DND-41 (cell line): Measurements from ENCODE around the gene TGM2.

ENCODE experiments used
- ATAC-seq: fragments of 200-7000 bp; cut with Tn5 transposase; 3 replicates; pipeline ENCODE4 v1.9.1; 2021; ENCODE audit warnings: low read depth; ENCODE audit not compliant: insufficient read depth
- DNase-seq: peaks from one replicate; pipeline ENCODE4 v3.0.0-alpha.2; 2020
- H2AFZ ChIP-seq: 2 replicates; pipeline ENCODE4 v1.6.0; 2012; ENCODE audit warnings: low read depth, low read length
- H3K27ac ChIP-seq: 2 replicates; pipeline ENCODE4 v1.5.1; 2012; ENCODE audit warnings: low read length, inconsistent platforms
- H3K27me3 ChIP-seq: fragments of 200-600 bp; sonication (generic); 2 replicates; pipeline ENCODE4 v1.6.0; 2012; ENCODE audit warnings: low read length, mild to moderate bottlenecking, inconsistent platforms; ENCODE audit not compliant: insufficient read depth, poor library complexity
- H3K36me3 ChIP-seq: 2 replicates; pipeline ENCODE4 v1.5.1; 2012; ENCODE audit warnings: low read length, inconsistent platforms; ENCODE audit not compliant: insufficient read depth
- H3K4me1 ChIP-seq: 2 replicates; pipeline ENCODE4 v1.5.1; 2012; ENCODE audit warnings: mild to moderate bottlenecking, low read length; ENCODE audit not compliant: insufficient read depth
- H3K4me2 ChIP-seq: 2 replicates; pipeline ENCODE4 v1.6.0; 2012; ENCODE audit warnings: mild to moderate bottlenecking, moderate library complexity, low read length, inconsistent platforms; ENCODE audit not compliant: insufficient read depth
- H3K4me3 ChIP-seq, 2 experiments: fragments of 200-600 bp in 1 of 2; shearing (Covaris generic) in 1 of 2; 2 replicates each; pipeline ENCODE4 v1.5.1; 2012 to 2016; ENCODE audit warnings: inconsistent platforms in 2 of 2, low read length in 2 of 2, mild to moderate bottlenecking in 2 of 2, low read depth in 1 of 2, moderate library complexity in 1 of 2
- H3K79me2 ChIP-seq: 2 replicates; pipeline ENCODE4 v1.6.0; 2012; ENCODE audit warnings: low read length, inconsistent platforms; ENCODE audit not compliant: insufficient read depth
- H3K9ac ChIP-seq: 2 replicates; pipeline ENCODE4 v1.6.0; 2012; ENCODE audit warnings: low read depth, mild to moderate bottlenecking, inconsistent platforms, low read length, moderate library complexity
- H3K9me3 ChIP-seq: 2 replicates; pipeline ENCODE4 v1.5.1; 2012; ENCODE audit warnings: low read length, moderate library complexity, mild to moderate bottlenecking, inconsistent platforms; ENCODE audit not compliant: insufficient read depth, severe bottlenecking
- H4K20me1 ChIP-seq: 2 replicates; pipeline ENCODE4 v1.6.0; 2012; ENCODE audit warnings: low read length; ENCODE audit not compliant: insufficient read depth
- EZH2 ChIP-seq: IDR thresholded peaks from 3 replicates; pipeline ENCODE4 v1.6.1; 2012; ENCODE audit warnings: borderline replicate concordance, low read depth, mild to moderate bottlenecking, moderate library complexity, low read length, inconsistent platforms; ENCODE audit not compliant: severe bottlenecking
- TF ChIP-seq, protein P1 (sequence below): IDR thresholded peaks from 2 replicates; pipeline ENCODE4 v1.5.1; 2012; ENCODE audit warnings: borderline replicate concordance, low read length, moderate library complexity, mild to moderate bottlenecking; ENCODE audit not compliant: poor library complexity, severe bottlenecking; ENCODE audit errors: extremely low read depth

TGM2 gene

DNA sequence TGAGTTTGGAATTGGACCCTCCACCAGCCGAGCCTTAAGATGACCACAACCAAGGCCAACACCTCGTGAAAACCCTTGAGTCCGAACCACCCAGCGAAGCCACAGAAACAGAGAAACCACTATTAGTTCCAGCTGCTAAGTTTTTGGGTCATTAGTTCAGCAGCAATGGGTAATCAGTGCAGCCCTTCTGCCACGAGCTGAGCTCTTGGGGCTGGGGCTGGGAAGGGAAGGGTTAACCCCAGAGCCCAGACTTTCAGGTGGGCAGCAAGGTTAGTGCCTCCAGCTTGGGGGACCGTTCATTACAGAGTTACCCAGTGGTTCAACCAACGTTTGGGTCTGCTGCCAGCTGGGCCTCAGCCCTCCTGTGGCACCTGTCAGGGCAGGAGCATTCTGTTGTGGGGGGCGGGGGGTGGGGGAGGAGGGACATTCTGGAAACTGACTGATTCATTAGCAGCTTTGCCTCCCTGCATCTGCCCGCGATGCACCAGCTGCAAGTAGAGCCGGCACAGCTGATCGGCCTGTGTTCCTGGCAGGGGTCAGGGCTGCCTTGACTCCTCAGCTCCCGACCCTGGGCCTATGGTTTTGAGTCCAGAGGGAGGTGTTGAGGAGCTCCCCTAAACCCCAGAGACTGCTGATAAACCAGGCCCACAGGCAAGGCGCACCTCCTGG is 52.7 kb downstream of the TGM2 start:
- Histone ChIP-seq H3K4me2 (no peak overlapping the region), H3K4me1 (no peaks in the 10 kb centered on the region)
- no peak for ATAC-seq

DNA sequence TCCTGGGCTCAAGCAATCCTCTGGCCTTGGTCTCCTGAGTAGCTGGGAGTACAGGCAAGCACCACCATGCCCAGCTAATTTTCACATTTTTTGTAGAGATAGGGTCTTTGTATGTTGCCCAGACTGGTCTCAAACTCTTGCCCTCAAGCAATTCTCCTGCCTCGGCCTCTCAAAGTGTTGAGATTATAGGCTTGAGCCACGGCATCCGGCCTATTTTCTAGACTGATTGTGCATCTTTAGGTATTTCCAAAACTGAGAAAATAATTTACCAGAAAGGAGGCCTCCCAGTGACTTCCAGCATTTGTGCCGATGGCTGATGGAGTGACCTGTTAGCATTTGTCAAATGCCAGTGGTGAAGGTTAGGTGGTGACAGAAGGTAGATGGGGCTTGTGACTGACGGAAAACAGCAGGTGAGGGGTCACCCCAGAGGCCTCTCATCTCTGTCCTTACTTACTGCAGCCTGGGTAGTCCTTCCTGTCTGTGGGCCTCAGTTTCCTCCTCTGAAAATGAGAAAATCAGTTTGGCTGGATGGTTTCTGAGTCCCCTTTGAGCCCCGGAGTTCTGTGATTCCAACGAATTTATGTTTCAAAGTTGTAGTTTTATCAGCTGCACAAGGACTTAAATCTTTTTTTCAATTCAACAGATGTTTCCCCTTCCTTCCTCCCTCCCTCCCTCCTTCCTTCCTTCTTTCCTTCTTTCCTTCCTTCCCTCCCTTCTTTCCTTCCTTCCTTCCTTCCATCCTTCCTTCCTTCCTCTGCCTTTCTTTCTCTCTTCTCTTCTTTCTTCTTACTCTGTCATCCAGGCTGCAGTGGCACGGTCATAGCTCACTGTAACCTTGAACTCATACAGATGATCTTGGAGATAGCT is 53.5 kb downstream of the TGM2 start:
- Histone ChIP-seq H3K9ac (no peak overlapping the region), H3K4me3 (no peak overlapping the region), H2AFZ (no peak overlapping the region), H3K4me2 (no peak overlapping the region), H3K4me1 (no peaks in the 10 kb centered on the region), H3K79me2 (no peaks in the 10 kb centered on the region), H3K27me3 (peaks cover 2% of the 10 kb centered on the region), H3K36me3 (no peaks in the 10 kb centered on the region), H3K27ac (no peak overlapping the region), H3K9me3 (no peaks in the 10 kb centered on the region), H4K20me1 (no peaks in the 10 kb centered on the region)
- ATAC-seq, result no peak
- no peak for DNase-seq
- TF ChIP-seq, protein P1, sequence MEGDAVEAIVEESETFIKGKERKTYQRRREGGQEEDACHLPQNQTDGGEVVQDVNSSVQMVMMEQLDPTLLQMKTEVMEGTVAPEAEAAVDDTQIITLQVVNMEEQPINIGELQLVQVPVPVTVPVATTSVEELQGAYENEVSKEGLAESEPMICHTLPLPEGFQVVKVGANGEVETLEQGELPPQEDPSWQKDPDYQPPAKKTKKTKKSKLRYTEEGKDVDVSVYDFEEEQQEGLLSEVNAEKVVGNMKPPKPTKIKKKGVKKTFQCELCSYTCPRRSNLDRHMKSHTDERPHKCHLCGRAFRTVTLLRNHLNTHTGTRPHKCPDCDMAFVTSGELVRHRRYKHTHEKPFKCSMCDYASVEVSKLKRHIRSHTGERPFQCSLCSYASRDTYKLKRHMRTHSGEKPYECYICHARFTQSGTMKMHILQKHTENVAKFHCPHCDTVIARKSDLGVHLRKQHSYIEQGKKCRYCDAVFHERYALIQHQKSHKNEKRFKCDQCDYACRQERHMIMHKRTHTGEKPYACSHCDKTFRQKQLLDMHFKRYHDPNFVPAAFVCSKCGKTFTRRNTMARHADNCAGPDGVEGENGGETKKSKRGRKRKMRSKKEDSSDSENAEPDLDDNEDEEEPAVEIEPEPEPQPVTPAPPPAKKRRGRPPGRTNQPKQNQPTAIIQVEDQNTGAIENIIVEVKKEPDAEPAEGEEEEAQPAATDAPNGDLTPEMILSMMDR, result no peak
- TF ChIP-seq EZH2, result no peak

More for the DNA sequence above, 52.7 kb downstream of the TGM2 start:
- Histone ChIP-seq H2AFZ (no peak overlapping the region), H3K27me3 (peaks cover 5% of the 10 kb centered on the region), H4K20me1 (no peaks in the 10 kb centered on the region), H3K79me2 (no peaks in the 10 kb centered on the region), H3K9ac (no peak overlapping the region), H3K27ac (no peak overlapping the region), H3K36me3 (no peaks in the 10 kb centered on the region), H3K4me3 (no peak overlapping the region), H3K9me3 (no peaks in the 10 kb centered on the region)
- DNase-seq, result no peak
- TF ChIP-seq, protein P1, result no peak
- TF ChIP-seq EZH2, result no peak

DNA sequence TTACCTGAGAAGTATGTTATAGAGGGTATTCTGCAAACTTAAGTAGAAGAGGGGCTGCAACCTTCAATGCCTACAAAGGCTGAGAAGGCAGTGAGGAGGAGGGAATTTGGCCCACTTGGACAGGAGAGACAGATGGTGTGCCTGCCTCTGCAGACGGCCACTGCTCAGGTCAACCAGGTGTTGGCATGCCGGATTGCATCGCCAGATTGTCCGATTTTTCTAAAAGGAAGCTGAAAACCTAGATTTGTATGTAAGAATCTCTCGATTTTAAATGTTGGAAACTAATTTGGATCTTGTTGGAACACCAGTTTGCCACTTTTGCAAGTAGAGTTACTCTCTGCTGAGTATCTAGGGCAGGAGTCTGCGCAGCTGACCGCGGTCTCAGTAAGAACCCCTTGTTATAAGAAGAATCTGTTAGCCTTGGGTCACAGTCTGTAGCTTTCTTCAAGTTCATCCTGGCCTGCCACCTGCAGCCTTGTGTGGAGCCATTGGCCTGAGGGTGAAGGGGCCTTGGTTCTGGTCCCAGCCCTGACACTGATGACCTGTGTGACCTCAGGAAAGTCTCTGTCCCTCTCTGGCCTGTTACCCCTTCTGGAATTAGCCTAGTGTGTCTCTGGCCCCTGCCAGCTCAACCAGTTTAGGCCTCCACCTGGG is 54.4 kb downstream of the TGM2 start:
- TF ChIP-seq, protein P1, result no peak
- TF ChIP-seq EZH2, result no peak
- no peak for ATAC-seq
- no peak for DNase-seq
- H3K79me2 ChIP-seq, result no peaks in the 10 kb centered on the region
- H3K36me3 ChIP-seq, result no peaks in the 10 kb centered on the region
- H3K4me3 ChIP-seq, result no peak overlapping the region
- H3K9me3 ChIP-seq, result no peaks in the 10 kb centered on the region
- H3K4me2 ChIP-seq, result no peak overlapping the region
- H3K27me3 ChIP-seq, result no peaks in the 10 kb centered on the region
- H3K4me1 ChIP-seq, result no peaks in the 10 kb centered on the region
- no peak overlapping the region for H2AFZ ChIP-seq
- H3K9ac ChIP-seq, result no peak overlapping the region
- H3K27ac ChIP-seq, result no peak overlapping the region
- no peaks in the 10 kb centered on the region for H4K20me1 ChIP-seq
